ENCODE measurements around the gene SSU72.
"Not testable (repeated sequence)": the region's sequence is repeated elsewhere in the genome, so short reads cannot be mapped to it uniquely, and the experiment has no call there.

DNA sequence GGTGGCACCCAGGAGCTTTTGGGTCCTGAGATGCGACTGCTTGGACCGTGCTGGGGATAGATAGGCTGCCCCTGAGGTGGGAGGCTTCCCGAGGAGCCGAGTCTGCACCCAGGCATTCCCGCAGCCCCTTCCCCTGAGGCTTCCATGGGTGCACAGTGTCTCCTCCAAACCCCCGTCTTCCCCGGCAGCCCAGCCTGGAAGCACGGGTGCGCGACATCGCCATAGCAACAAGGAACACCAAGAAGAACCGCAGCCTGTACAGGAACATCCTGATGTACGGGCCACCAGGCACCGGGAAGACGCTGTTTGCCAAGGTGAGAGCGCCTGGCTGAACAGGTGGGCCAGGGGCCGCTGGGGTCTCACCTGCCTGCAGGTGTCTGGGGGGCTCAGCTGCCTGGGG, 51.0 kb downstream of the SSU72 start:
- TF ChIP-seq, protein P1, sequence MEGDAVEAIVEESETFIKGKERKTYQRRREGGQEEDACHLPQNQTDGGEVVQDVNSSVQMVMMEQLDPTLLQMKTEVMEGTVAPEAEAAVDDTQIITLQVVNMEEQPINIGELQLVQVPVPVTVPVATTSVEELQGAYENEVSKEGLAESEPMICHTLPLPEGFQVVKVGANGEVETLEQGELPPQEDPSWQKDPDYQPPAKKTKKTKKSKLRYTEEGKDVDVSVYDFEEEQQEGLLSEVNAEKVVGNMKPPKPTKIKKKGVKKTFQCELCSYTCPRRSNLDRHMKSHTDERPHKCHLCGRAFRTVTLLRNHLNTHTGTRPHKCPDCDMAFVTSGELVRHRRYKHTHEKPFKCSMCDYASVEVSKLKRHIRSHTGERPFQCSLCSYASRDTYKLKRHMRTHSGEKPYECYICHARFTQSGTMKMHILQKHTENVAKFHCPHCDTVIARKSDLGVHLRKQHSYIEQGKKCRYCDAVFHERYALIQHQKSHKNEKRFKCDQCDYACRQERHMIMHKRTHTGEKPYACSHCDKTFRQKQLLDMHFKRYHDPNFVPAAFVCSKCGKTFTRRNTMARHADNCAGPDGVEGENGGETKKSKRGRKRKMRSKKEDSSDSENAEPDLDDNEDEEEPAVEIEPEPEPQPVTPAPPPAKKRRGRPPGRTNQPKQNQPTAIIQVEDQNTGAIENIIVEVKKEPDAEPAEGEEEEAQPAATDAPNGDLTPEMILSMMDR (conservative IDR thresholded peaks at IDR 0.05) = not testable (repeated sequence)
- not testable (repeated sequence) for TF ChIP-seq EZH2 (IDR thresholded peaks at IDR 0.05; ENCODE audit: low read depth)
